HG03460 (cell line): ENCODE data around the gene HIKESHI.

ENCODE experiments used
- ATAC-seq: cut with Tn5 transposase; IDR thresholded peaks from one replicate; pipeline ENCODE4 v1.9.1; 2021; ENCODE audit not compliant: unreplicated experiment

The HIKESHI gene

GRCh38 chr11:86374069-86374468 is 72.0 kb downstream of the HIKESHI start:
- ATAC-seq, result no peak

GRCh38 chr11:86374586-86374985 is 72.5 kb downstream of the HIKESHI start, which contains the start of gene CCDC81:
Gene CCDC81 (plus strand): TSS chr11:86374887. CDS start chr11:86375164, 277 bp downstream.
- no peak for ATAC-seq

GRCh38 chr11:86377972-86378371 is 75.9 kb downstream of the HIKESHI start:
- ATAC-seq, result no peak

GRCh38 chr11:86380295-86381059 is 78.4 kb downstream of the HIKESHI start:
- no peak for ATAC-seq

GRCh38 chr11:86383041-86383955 is 81.3 kb downstream of the HIKESHI start:
- ATAC-seq, result no peak

GRCh38 chr11:86386283-86386682 is 84.2 kb downstream of the HIKESHI start:
- ATAC-seq, result no peak

- no peak for ATAC-seq
Measured at GRCh38 chr11:86386746-86387145, 84.7 kb downstream of the HIKESHI start.

- no peak for ATAC-seq
Measured at GRCh38 chr11:86388198-86388597, 86.2 kb downstream of the HIKESHI start.

GRCh38 chr11:86390487-86390886 is 88.4 kb downstream of the HIKESHI start:
- ATAC-seq, result no peak

- ATAC-seq, result no peak
Measured at GRCh38 chr11:86395061-86395551, 93.1 kb downstream of the HIKESHI start.
